Neural progenitor cell (in vitro differentiated cells): Measurements from ENCODE around the gene SRRM5.

Experiments used
- CTCF ChIP-seq: fragments of 200-600 bp; sonication (generic); IDR thresholded peaks from 2 replicates; pipeline ENCODE4 v1.5.1; 2017; ENCODE audit warnings: antibody characterized with exemption, mild to moderate bottlenecking
- EZH2 ChIP-seq: fragments of 200-600 bp; sonication (generic); IDR thresholded peaks from 2 replicates; pipeline ENCODE4 v1.6.1; 2017; ENCODE audit warnings: antibody characterized with exemption, mild to moderate bottlenecking, moderate library complexity
- EZH2phosphoT487 ChIP-seq: fragments of 200-600 bp; sonication (generic); IDR thresholded peaks from 2 replicates; pipeline ENCODE4 v1.6.1; 2017; ENCODE audit warnings: antibody characterized with exemption

- TF ChIP-seq CTCF: no peak
- no peak for TF ChIP-seq EZH2phosphoT487
- TF ChIP-seq EZH2: no peak
Measured at GRCh38 chr19:43642531-43642930, 30.6 kb downstream of the SRRM5 start.
